ENCODE measurements around the gene GMDS. TPM values are rescaled to one million over a fixed set of nuclear protein-coding genes. Genes with fewer than 3 reads are reported as not detected.

Gene GMDS
- total RNA-seq, 1 experiment from 2014 or later, result 27.6 TPM

DNA sequence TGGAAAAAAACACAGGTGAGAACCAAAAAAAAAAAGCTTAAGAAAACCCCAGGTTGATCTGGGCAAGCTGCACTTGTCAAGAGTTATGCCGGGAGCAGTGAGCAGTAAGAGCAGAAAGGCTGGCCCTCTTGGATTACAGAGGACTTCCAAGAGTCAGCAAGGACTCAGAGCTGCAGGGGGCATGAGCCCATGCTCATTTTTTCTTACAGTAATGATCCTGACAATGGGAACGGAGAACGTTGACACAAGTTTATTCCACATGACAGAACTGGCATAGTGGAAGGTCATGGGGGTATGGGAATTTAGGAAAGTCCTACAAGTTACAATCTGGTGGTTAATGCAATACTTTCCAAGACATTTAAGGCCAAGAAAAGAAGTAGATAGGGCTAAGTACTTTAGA, 256.6 kb downstream of the GMDS start:
- Mint-ChIP-seq H3K4me1 (peaks cover 6 to 7% of the 10 kb centered on the region in 2 experiments), H3K36me3 (ENCODE audit: insufficient read depth in 1 of 3, low read depth in 3 of 3) (peaks cover 0 to 4% (median 0%) of the 10 kb centered on the region in 3 experiments; a peak in 3 of 7 replicates), H3K27me3 (ENCODE audit: low read depth) (no peaks in the 10 kb centered on the region), H3K27ac (0 out of 7 replicates have a peak overlapping the region, but pooled peaks of 1 of the 3 experiments have one; percentile 3), H3K9me3 (peaks cover 3 to 7% of the 10 kb centered on the region in 2 experiments; a peak in 3 of 5 replicates), H3K4me3 (no peak overlapping the region)
- Histone ChIP-seq H3K18ac (ENCODE audit: insufficient read length, low read depth, low read length) (no peak overlapping the region), H3K23ac (ENCODE audit: insufficient read length, low read depth, low read length) (no peak overlapping the region), H2BK20ac (ENCODE audit: low read depth, low read length, poor library complexity, severe bottlenecking) (no peak overlapping the region), H3K14ac (ENCODE audit: insufficient read depth, low read length) (no peak overlapping the region), H3T11ph (ENCODE audit: low read length) (no peak overlapping the region), H2AK5ac (ENCODE audit: insufficient read length, low read length) (no peak overlapping the region), H3K23me2 (ENCODE audit: insufficient read length, low read depth, low read length, poor library complexity, severe bottlenecking) (no peaks in the 10 kb centered on the region), H4K8ac (replicated peaks; ENCODE audit: insufficient read length, low read depth, low read length) (no peak overlapping the region), H3K27me3 (ENCODE audit: insufficient read depth, low read length) (no peaks in the 10 kb centered on the region), H4K91ac (ENCODE audit: insufficient read length, low read depth, low read length) (no peak overlapping the region), H3K4me1 (ENCODE audit: insufficient read depth, low read length) (0 out of 2 replicates have a peak, but pooled peaks cover 3% of the 10 kb centered on the region), H3K4me2 (ENCODE audit: insufficient read depth, insufficient read length, low read length) (no peak overlapping the region), H4K20me1 (ENCODE audit: control insufficient read depth, insufficient read depth, insufficient read length) (no peaks in the 10 kb centered on the region), H3K56ac (ENCODE audit: insufficient read length, low read depth, low read length) (no peak overlapping the region), H2BK120ac (ENCODE audit: low read depth, low read length, poor library complexity, severe bottlenecking) (no peak overlapping the region), H3K4ac (ENCODE audit: low read depth, low read length) (no peak overlapping the region), H4K5ac (ENCODE audit: insufficient read length, low read depth, low read length) (no peak overlapping the region), H3K9me3 (ENCODE audit: control insufficient read depth, low read depth, low read length) (no peaks in the 10 kb centered on the region), H2AFZ (ENCODE audit: low read length) (no peak overlapping the region), H2BK5ac (ENCODE audit: insufficient read length, low read length) (no peak overlapping the region), H3K9ac (ENCODE audit: extremely low read depth, insufficient read length, low read length) (no peak overlapping the region), H3K27ac (ENCODE audit: insufficient read length, low read depth, low read length) (no peak overlapping the region), H2BK12ac (ENCODE audit: insufficient read length, low read depth, low read length) (no peak overlapping the region), H2BK15ac (ENCODE audit: low read depth, low read length) (no peak overlapping the region), H3K79me2 (ENCODE audit: insufficient read depth, low read length) (no peaks in the 10 kb centered on the region), H3K79me1 (ENCODE audit: insufficient read depth, low read depth, low read length, poor library complexity, severe bottlenecking) (no peaks in the 10 kb centered on the region)
- WGBS (ENCODE audit: extremely low coverage, insufficient read length, low lambda C conversion rate), result no CpG with 5 or more reads among the region's 3 CpGs
- no peak for DNase-seq
- no peak for TF ChIP-seq CTCF (conservative IDR thresholded peaks at IDR 0.05)
